ENCODE data around the gene MALT1.
"Not testable (repeated sequence)": the region's sequence is repeated elsewhere in the genome, so short reads cannot be mapped to it uniquely, and the experiment has no call there.

Gene MALT1

GRCh38 chr18:58639237-58639636 lies 32.0 kb upstream of the MALT1 start:
- Histone ChIP-seq H3K4me1 (ENCODE audit: insufficient read depth, low read length) (peaks cover 32% of the 10 kb centered on the region), H3K36me3 (ENCODE audit: insufficient read depth, low read length) (no peaks in the 10 kb centered on the region), H3K4me3 (ENCODE audit: low read length) (no peak overlapping the region), H3K27ac (ENCODE audit: low read depth, low read length) (peak overlapping the region; percentile 75; the same call in 1 of the 2 replicates), H3K9me3 (ENCODE audit: insufficient read depth, low read depth, low read length) (no peaks in the 10 kb centered on the region), H3K9ac (ENCODE audit: low read depth, low read length) (no peak overlapping the region), H3K27me3 (ENCODE audit: insufficient read depth, low read length) (no peaks in the 10 kb centered on the region)
- 72% methylated on average over 2 of the region's 2 CpGs for WGBS

- H3K27me3 ChIP-seq (ENCODE audit: insufficient read depth, low read length): no peaks in the 10 kb centered on the region
- H3K9ac ChIP-seq (ENCODE audit: low read depth, low read length): peak overlapping the region; percentile 7; the same call in 1 of the 2 replicates
- H3K36me3 ChIP-seq (ENCODE audit: insufficient read depth, low read length): no peaks in the 10 kb centered on the region
- peak overlapping the region; percentile 75 for H3K27ac ChIP-seq (ENCODE audit: low read depth, low read length)
- H3K9me3 ChIP-seq (ENCODE audit: insufficient read depth, low read depth, low read length): no peaks in the 10 kb centered on the region
- peak overlapping the region; percentile 29 for H3K4me3 ChIP-seq (ENCODE audit: low read length)
- WGBS: 4% methylated on average over 5 of the region's 5 CpGs
- peaks cover 32% of the 10 kb centered on the region for H3K4me1 ChIP-seq (ENCODE audit: insufficient read depth, low read length)
Measured at GRCh38 chr18:58639751-58640427, 31.4 kb upstream of the MALT1 start.

GRCh38 chr18:58640428-58640805 lies 30.8 kb upstream of the MALT1 start:
- Histone ChIP-seq H3K4me3 (ENCODE audit: low read length) (peak overlapping the region; percentile 29), H3K27ac (ENCODE audit: low read depth, low read length) (peak overlapping the region; percentile 75), H3K36me3 (ENCODE audit: insufficient read depth, low read length) (no peaks in the 10 kb centered on the region), H3K4me1 (ENCODE audit: insufficient read depth, low read length) (peaks cover 32% of the 10 kb centered on the region), H3K27me3 (ENCODE audit: insufficient read depth, low read length) (no peaks in the 10 kb centered on the region), H3K9ac (ENCODE audit: low read depth, low read length) (peak overlapping the region; percentile 7; the same call in 1 of the 2 replicates), H3K9me3 (ENCODE audit: insufficient read depth, low read depth, low read length) (0 out of 2 replicates have a peak, but pooled peaks cover 2% of the 10 kb centered on the region)
- 23% methylated on average over 3 of the region's 4 CpGs for WGBS

GRCh38 chr18:58640891-58641610 lies 30.2 kb upstream of the MALT1 start:
- Histone ChIP-seq H3K4me3 (ENCODE audit: low read length) (no peak overlapping the region), H3K27me3 (ENCODE audit: insufficient read depth, low read length) (no peaks in the 10 kb centered on the region), H3K9ac (ENCODE audit: low read depth, low read length) (peak overlapping the region; percentile 7; the same call in 1 of the 2 replicates), H3K36me3 (ENCODE audit: insufficient read depth, low read length) (no peaks in the 10 kb centered on the region), H3K4me1 (ENCODE audit: insufficient read depth, low read length) (peaks cover 32% of the 10 kb centered on the region), H3K9me3 (ENCODE audit: insufficient read depth, low read depth, low read length) (peaks cover 5% of the 10 kb centered on the region; the same call in 1 of the 2 replicates), H3K27ac (ENCODE audit: low read depth, low read length) (peak overlapping the region; percentile 75)
- WGBS: 73% methylated on average over 7 of the region's 7 CpGs

- peaks cover 14% of the 10 kb centered on the region for H3K9me3 ChIP-seq (ENCODE audit: insufficient read depth, low read depth, low read length)
- not testable (repeated sequence) for H3K27ac ChIP-seq (ENCODE audit: low read depth, low read length); H3K27me3 ChIP-seq (ENCODE audit: insufficient read depth, low read length); H3K4me3 ChIP-seq (ENCODE audit: low read length); H3K9ac ChIP-seq (ENCODE audit: low read depth, low read length); H3K36me3 ChIP-seq (ENCODE audit: insufficient read depth, low read length)
- 93% methylated on average over 6 of the region's 6 CpGs for WGBS
- peaks cover 32% of the 10 kb centered on the region for H3K4me1 ChIP-seq (ENCODE audit: insufficient read depth, low read length)
Measured at GRCh38 chr18:58643557-58643956, 27.7 kb upstream of the MALT1 start.

GRCh38 chr18:58645398-58645797 lies 25.9 kb upstream of the MALT1 start:
- H3K9me3 ChIP-seq (ENCODE audit: insufficient read depth, low read depth, low read length): peaks cover 14% of the 10 kb centered on the region
- H3K27me3 ChIP-seq (ENCODE audit: insufficient read depth, low read length): no peaks in the 10 kb centered on the region
- no peak overlapping the region for H3K9ac ChIP-seq (ENCODE audit: low read depth, low read length)
- H3K4me3 ChIP-seq (ENCODE audit: low read length): no peak overlapping the region
- H3K27ac ChIP-seq (ENCODE audit: low read depth, low read length): no peak overlapping the region
- no peaks in the 10 kb centered on the region for H3K36me3 ChIP-seq (ENCODE audit: insufficient read depth, low read length)
- H3K4me1 ChIP-seq (ENCODE audit: insufficient read depth, low read length): peaks cover 18% of the 10 kb centered on the region
- WGBS: 88% methylated on average over 5 of the region's 5 CpGs

- Histone ChIP-seq H3K27ac (ENCODE audit: low read depth, low read length) (no peak overlapping the region), H3K27me3 (ENCODE audit: insufficient read depth, low read length) (no peaks in the 10 kb centered on the region), H3K4me1 (ENCODE audit: insufficient read depth, low read length) (peaks cover 8% of the 10 kb centered on the region), H3K9ac (ENCODE audit: low read depth, low read length) (no peak overlapping the region), H3K36me3 (ENCODE audit: insufficient read depth, low read length) (no peaks in the 10 kb centered on the region), H3K4me3 (ENCODE audit: low read length) (no peak overlapping the region), H3K9me3 (ENCODE audit: insufficient read depth, low read depth, low read length) (peaks cover 14% of the 10 kb centered on the region)
- WGBS: 77% methylated on average over 4 of the region's 4 CpGs
Measured at GRCh38 chr18:58646334-58646862, 24.9 kb upstream of the MALT1 start.

GRCh38 chr18:58649966-58650816 lies 21.1 kb upstream of the MALT1 start:
- Histone ChIP-seq H3K4me3 (ENCODE audit: low read length) (no peak overlapping the region), H3K9me3 (ENCODE audit: insufficient read depth, low read depth, low read length) (peaks cover 18% of the 10 kb centered on the region), H3K9ac (ENCODE audit: low read depth, low read length) (no peak overlapping the region), H3K4me1 (ENCODE audit: insufficient read depth, low read length) (no peaks in the 10 kb centered on the region), H3K36me3 (ENCODE audit: insufficient read depth, low read length) (no peaks in the 10 kb centered on the region), H3K27me3 (ENCODE audit: insufficient read depth, low read length) (no peaks in the 10 kb centered on the region), H3K27ac (ENCODE audit: low read depth, low read length) (no peak overlapping the region)
- no CpG with 5 or more reads among the region's 1 CpG for WGBS

GRCh38 chr18:58650830-58651229 lies 20.4 kb upstream of the MALT1 start:
- peaks cover 20% of the 10 kb centered on the region for H3K9me3 ChIP-seq (ENCODE audit: insufficient read depth, low read depth, low read length)
- H3K4me1 ChIP-seq (ENCODE audit: insufficient read depth, low read length); H3K4me3 ChIP-seq (ENCODE audit: low read length); H3K9ac ChIP-seq (ENCODE audit: low read depth, low read length); H3K27ac ChIP-seq (ENCODE audit: low read depth, low read length); H3K36me3 ChIP-seq (ENCODE audit: insufficient read depth, low read length); H3K27me3 ChIP-seq (ENCODE audit: insufficient read depth, low read length): not testable (repeated sequence)
- WGBS: 95% methylated on average over 10 of the region's 10 CpGs

GRCh38 chr18:58653144-58653722 lies 18.0 kb upstream of the MALT1 start:
- WGBS: 89% methylated on average over 6 of the region's 7 CpGs
- H3K4me1 ChIP-seq (ENCODE audit: insufficient read depth, low read length); H3K36me3 ChIP-seq (ENCODE audit: insufficient read depth, low read length); H3K27ac ChIP-seq (ENCODE audit: low read depth, low read length); H3K9me3 ChIP-seq (ENCODE audit: insufficient read depth, low read depth, low read length); H3K9ac ChIP-seq (ENCODE audit: low read depth, low read length); H3K4me3 ChIP-seq (ENCODE audit: low read length); H3K27me3 ChIP-seq (ENCODE audit: insufficient read depth, low read length): not testable (repeated sequence)
